Sciatic nerve (tissue), 2 donors: ENCODE measurements around the gene PVALEF. TPM values are rescaled to one million over a fixed set of nuclear protein-coding genes. Genes with fewer than 3 reads are reported as not detected.
A peak's percentile ranks its signal among the peaks of the same experiment; 100 is the strongest.

Source experiments
- ATAC-seq: fragments of 200-7000 bp; cut with Tn5 transposase; one replicate; pipeline ENCODE4 v1.9.1; 2020; ENCODE audit warnings: mild to moderate bottlenecking, moderate library complexity
- DNase-seq: peaks from one replicate; pipeline ENCODE4 v3.0.0-alpha.2; 2020; ENCODE audit warnings: low spot score
- intact Hi-C: fragments of 100-400 bp; cut with DNase I; formaldehyde crosslinking; loops from one replicate; pipeline ENCODE4 v1.14.2; 2022
- total RNA-seq: library from RNA; stranded (reverse); fragmentation: NEBNext Ultra II Directional; extraction: Animal tissue kit (Norgen Biotek cat#: 25700); gene quantifications from one replicate; pipeline ENCODE4 v1.2.1, GENCODE V29; 2021
- donor health status: DM: no; HTN: no; CAD: no.
- donor health status: DM: no; HTN: no; CAD: no.

The PVALEF gene
- total RNA-seq, 1 donor from 2014 or later, result not detected

GRCh38 chr17:81189670-81190530, 24.6 kb downstream of the PVALEF start:
- ATAC-seq (peak; percentile 63), DNase-seq (no peak)
- intact Hi-C loops, result loop anchor here (5.0 kb wide), 1 partner anchor 48 kb away; no protein-coding TSS in a partner anchor

- ATAC-seq, result no peak
- intact Hi-C loops, result loop anchor here (5.0 kb wide), 1 partner anchor 48 kb away; no protein-coding TSS in a partner anchor
These were observed 25.3 kb downstream of the PVALEF start for GRCh38 chr17:81190591-81190990.

GRCh38 chr17:81191116-81191515, 25.8 kb downstream of the PVALEF start:
- DNase-seq (no peak), ATAC-seq (no peak)
- intact Hi-C loops, result loop anchor here (5.0 kb wide), 1 partner anchor 49 kb away; no protein-coding TSS in a partner anchor

More at GRCh38 chr17:81190591-81190990, 25.3 kb downstream of the PVALEF start:
- no peak for DNase-seq

GRCh38 chr17:81191646-81192045, 26.3 kb downstream of the PVALEF start:
- DNase-seq, result no peak
- no peak for ATAC-seq
- intact Hi-C loops, result loop anchor here (5.0 kb wide), 1 partner anchor 49 kb away; no protein-coding TSS in a partner anchor

- no peak for ATAC-seq
- no peak for DNase-seq
- intact Hi-C loops, result loop anchor here (5.0 kb wide), 1 partner anchor 50 kb away; no protein-coding TSS in a partner anchor
These were observed 27.2 kb downstream of the PVALEF start for GRCh38 chr17:81192386-81193050.

GRCh38 chr17:81193051-81193410, 27.7 kb downstream of the PVALEF start:
- no peak for DNase-seq
- no peak for ATAC-seq
- intact Hi-C loops, result loop anchor here (5.0 kb wide), 1 partner anchor 51 kb away; no protein-coding TSS in a partner anchor

- intact Hi-C loops, result loop anchor here (5.0 kb wide), 1 partner anchor 51 kb away; no protein-coding TSS in a partner anchor
- ATAC-seq, result peak; percentile 33
- DNase-seq, result no peak
These were observed 28.3 kb downstream of the PVALEF start for GRCh38 chr17:81193470-81194224.

- DNase-seq (no peak), ATAC-seq (no peak)
- intact Hi-C loops, result loop anchor here (5.0 kb wide), 1 partner anchor 52 kb away; no protein-coding TSS in a partner anchor
These were observed 29.0 kb downstream of the PVALEF start for GRCh38 chr17:81194225-81194760.

- ATAC-seq (no peak), DNase-seq (no peak)
- intact Hi-C loops, result loop anchor here (5.0 kb wide), 1 partner anchor 53 kb away; no protein-coding TSS in a partner anchor
These were observed 29.9 kb downstream of the PVALEF start for GRCh38 chr17:81194941-81195901.

GRCh38 chr17:81195941-81196495, 30.7 kb downstream of the PVALEF start:
- ATAC-seq, result no peak
- DNase-seq, result no peak
- intact Hi-C loops, result no loop called here

GRCh38 chr17:81196505-81197408, 31.4 kb downstream of the PVALEF start:
- ATAC-seq (no peak), DNase-seq (no peak)
- intact Hi-C loops, result no loop called here

- DNase-seq, result no peak
- intact Hi-C loops, result no loop called here
- ATAC-seq, result no peak
These were observed 32.1 kb downstream of the PVALEF start for GRCh38 chr17:81197409-81197795.

GRCh38 chr17:81197831-81198490, 32.7 kb downstream of the PVALEF start:
- DNase-seq (no peak), ATAC-seq (no peak)
- intact Hi-C loops, result no loop called here

GRCh38 chr17:81198826-81199481, 33.6 kb downstream of the PVALEF start:
- intact Hi-C loops, result no loop called here
- DNase-seq (no peak), ATAC-seq (no peak)

- intact Hi-C loops, result no loop called here
- ATAC-seq (no peak), DNase-seq (no peak)
These were observed 34.1 kb downstream of the PVALEF start for GRCh38 chr17:81199482-81199830.

GRCh38 chr17:81200201-81200600, 34.9 kb downstream of the PVALEF start:
- intact Hi-C loops, result no loop called here
- no peak for DNase-seq
- ATAC-seq, result no peak
